Smooth muscle cell (in vitro differentiated cells): Measurements from ENCODE around the gene TCF7L1. TPM values are rescaled to one million over a fixed set of nuclear protein-coding genes. Genes with fewer than 3 reads are reported as not detected.

ENCODE experiments used
- DNase-seq: peaks from one replicate; lab custom pipeline; 2025; ENCODE audit not compliant: unreplicated experiment; lab: John Stamatoyannopoulos, UW
- H2AFZ ChIP-seq: fragments of 200-600 bp; sonication (generic); 2 replicates; pipeline ENCODE4 v1.6.0; 2016; ENCODE audit warnings: antibody characterized with exemption, low read depth, mild to moderate bottlenecking
- H3F3A ChIP-seq: fragments of 200-600 bp; sonication (generic); 2 replicates; pipeline ENCODE4 v1.6.0; 2017; ENCODE audit warnings: antibody characterized with exemption, low read depth
- H3K27ac ChIP-seq: fragments of 200-600 bp; sonication (generic); 2 replicates; pipeline ENCODE4 v1.5.1; 2016; ENCODE audit warnings: low read depth, mild to moderate bottlenecking
- H3K27me3 ChIP-seq: fragments of 200-600 bp; sonication (generic); 2 replicates; pipeline ENCODE4 v1.6.1; 2016; ENCODE audit warnings: low read depth, mild to moderate bottlenecking
- H3K36me3 ChIP-seq: fragments of 200-600 bp; sonication (generic); 2 replicates; pipeline ENCODE4 v1.5.1; 2016; ENCODE audit warnings: low read depth
- H3K4me1 ChIP-seq: fragments of 200-600 bp; sonication (generic); 2 replicates; pipeline ENCODE4 v1.5.1; 2016; ENCODE audit warnings: low read depth
- H3K4me2 ChIP-seq: fragments of 200-600 bp; sonication (generic); 2 replicates; pipeline ENCODE4 v1.6.0; 2016; ENCODE audit warnings: mild to moderate bottlenecking
- H3K4me3 ChIP-seq: fragments of 200-600 bp; sonication (generic); 2 replicates; pipeline ENCODE4 v1.5.1; 2016; ENCODE audit warnings: mild to moderate bottlenecking
- H3K79me2 ChIP-seq: fragments of 200-600 bp; sonication (generic); 2 replicates; pipeline ENCODE4 v1.6.0; 2016; ENCODE audit warnings: low read depth, mild to moderate bottlenecking
- H3K9ac ChIP-seq: fragments of 200-600 bp; sonication (generic); 2 replicates; pipeline ENCODE4 v1.6.0; 2016; ENCODE audit warnings: low read depth
- H3K9me3 ChIP-seq: fragments of 200-600 bp; sonication (generic); replicated peaks from 2 replicates; pipeline ENCODE4 v1.5.1; 2016; ENCODE audit warnings: low read depth
- H4K20me1 ChIP-seq: fragments of 200-600 bp; sonication (generic); 2 replicates; pipeline ENCODE4 v1.6.0; 2016; ENCODE audit warnings: low read depth
- WGBS: methylation state at CpG from one replicate; pipeline ENCODE4 v1.1.7; 2016; ENCODE audit warnings: low lambda C conversion rate; 5-methylcytosine and 5-hydroxymethylcytosine counted together
- polyA plus RNA-seq: library from polyadenylated mRNA; unstranded; fragments of >200 nt; fragmentation: Nextera tagmentation; extraction: Ambion mirVana; gene quantifications from 2 replicates; pipeline ENCODE4 v1.2.1, GENCODE V29; 2016
- total RNA-seq: library from RNA; depleted of rRNA; stranded (reverse); fragments of >200 nt; gene quantifications from 2 replicates; pipeline ENCODE4 v1.2.3, GENCODE V29; 2014
- TF ChIP-seq, protein P1 (sequence below): fragments of 200-600 bp; sonication (generic); IDR thresholded peaks from 2 replicates; pipeline ENCODE4 v1.5.1; 2017; ENCODE audit warnings: borderline replicate concordance, mild to moderate bottlenecking, antibody characterized with exemption; ENCODE audit not compliant: insufficient read depth, poor library complexity, severe bottlenecking

Gene TCF7L1
- total and polyA plus RNA-seq, 2 experiments from 2014 or later: 4.5 to 15.2 TPM

DNA sequence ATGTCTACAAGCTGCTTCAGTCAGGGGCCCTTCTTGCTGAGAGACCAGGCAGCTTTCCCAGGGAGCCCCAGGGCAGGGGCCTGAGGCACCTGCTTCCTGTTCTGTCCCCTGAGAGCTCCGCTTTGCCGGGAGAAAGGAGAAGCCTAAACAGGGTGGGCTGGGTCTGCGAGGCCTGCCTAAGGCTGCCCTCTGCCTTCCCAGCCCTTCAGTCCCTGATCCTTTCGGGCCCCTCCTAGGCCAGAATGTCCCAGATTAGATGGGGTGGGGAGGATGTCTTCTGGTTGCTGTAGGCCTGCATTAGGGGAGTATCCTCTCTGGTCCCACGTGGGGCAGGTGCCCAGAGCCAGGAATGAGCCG, 122.2 kb downstream of the TCF7L1 start:
- H3K4me3 ChIP-seq: peak overlapping the region; percentile 38
- TF ChIP-seq, protein P1, sequence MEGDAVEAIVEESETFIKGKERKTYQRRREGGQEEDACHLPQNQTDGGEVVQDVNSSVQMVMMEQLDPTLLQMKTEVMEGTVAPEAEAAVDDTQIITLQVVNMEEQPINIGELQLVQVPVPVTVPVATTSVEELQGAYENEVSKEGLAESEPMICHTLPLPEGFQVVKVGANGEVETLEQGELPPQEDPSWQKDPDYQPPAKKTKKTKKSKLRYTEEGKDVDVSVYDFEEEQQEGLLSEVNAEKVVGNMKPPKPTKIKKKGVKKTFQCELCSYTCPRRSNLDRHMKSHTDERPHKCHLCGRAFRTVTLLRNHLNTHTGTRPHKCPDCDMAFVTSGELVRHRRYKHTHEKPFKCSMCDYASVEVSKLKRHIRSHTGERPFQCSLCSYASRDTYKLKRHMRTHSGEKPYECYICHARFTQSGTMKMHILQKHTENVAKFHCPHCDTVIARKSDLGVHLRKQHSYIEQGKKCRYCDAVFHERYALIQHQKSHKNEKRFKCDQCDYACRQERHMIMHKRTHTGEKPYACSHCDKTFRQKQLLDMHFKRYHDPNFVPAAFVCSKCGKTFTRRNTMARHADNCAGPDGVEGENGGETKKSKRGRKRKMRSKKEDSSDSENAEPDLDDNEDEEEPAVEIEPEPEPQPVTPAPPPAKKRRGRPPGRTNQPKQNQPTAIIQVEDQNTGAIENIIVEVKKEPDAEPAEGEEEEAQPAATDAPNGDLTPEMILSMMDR: no peak
- H3F3A ChIP-seq: peaks cover 4% of the 10 kb centered on the region
- no peaks in the 10 kb centered on the region for H3K9me3 ChIP-seq
- no peak overlapping the region for H3K27ac ChIP-seq
- no peak for DNase-seq
- peaks cover 18% of the 10 kb centered on the region for H3K79me2 ChIP-seq
- H3K36me3 ChIP-seq: no peaks in the 10 kb centered on the region
- 30% methylated on average over 6 of the region's 6 CpGs for WGBS
- no peaks in the 10 kb centered on the region for H3K27me3 ChIP-seq
- no peak overlapping the region for H3K9ac ChIP-seq
- H3K4me1 ChIP-seq: peaks cover 68% of the 10 kb centered on the region
- H3K4me2 ChIP-seq: peak overlapping the region; percentile 84
- H4K20me1 ChIP-seq: peaks cover 60% of the 10 kb centered on the region
- H2AFZ ChIP-seq: no peak overlapping the region

DNA sequence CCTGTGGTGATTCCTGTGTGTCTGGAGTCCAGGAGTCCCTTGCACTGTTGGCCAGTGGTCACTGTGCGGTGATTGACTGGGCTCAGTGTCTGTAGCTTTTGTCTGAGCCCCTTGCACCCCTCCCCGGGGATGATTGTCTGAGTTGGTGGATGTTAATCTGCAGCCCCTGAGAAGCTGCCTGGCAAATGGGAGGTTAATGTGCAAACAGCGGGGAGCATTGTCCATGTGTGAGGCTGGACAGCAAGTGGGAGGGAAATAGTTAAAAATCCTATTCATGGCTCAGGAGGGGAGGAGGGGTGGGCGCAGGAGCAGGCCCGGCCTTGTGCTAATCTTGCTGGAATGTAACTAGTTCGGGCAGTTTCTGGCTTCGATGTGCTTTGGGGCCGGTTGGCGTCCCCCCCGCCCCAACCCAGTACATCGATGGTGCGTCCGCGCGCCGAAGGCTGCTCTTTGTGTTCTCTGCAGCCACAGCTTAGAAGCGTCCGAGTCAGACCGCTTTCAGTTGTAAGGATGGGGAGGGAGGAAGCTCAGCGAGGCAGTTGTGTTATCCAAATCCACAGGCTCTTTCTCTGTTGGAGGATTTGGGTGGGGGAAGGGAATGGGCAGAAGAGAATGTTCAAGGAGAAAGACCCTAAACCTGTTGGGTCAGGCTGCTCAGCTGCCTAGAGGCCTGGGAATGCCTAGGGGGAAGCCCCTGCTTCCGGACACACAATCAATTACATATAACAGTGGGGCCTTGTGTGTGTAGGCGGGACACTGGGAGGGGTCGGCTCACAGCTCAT, 122.8 kb downstream of the TCF7L1 start:
- DNase-seq: no peak

DNA sequence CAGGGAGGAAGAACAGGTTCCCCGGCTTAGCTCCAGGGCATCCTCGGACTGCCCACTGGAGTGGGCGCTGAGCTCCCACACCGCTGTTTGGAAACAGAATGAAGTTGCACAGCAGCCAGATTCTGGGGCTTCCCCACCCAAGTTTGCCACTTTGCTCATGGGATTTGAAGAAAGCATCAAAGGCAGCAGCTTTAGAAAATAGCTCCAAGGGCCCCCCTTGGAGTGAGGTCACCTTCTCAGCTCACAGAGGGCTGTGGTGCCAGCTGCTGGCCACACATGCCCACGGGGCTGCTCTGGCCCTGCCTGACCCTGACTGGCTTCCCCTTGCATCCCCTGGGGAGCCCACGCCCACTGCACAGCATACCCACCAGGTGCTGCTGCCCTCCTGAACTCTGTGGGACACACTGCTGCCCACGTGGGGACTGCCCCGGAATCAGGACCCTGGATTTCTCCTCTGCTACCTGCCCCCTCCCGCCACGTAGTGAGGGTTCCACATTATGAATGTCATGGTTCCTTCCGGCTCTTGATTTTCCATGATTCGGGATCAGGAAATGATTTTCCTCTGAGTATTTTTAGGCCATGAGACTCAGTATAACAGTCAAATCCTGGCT, 124.3 kb downstream of the TCF7L1 start:
- H3K4me1 ChIP-seq: peaks cover 68% of the 10 kb centered on the region
- no peak for DNase-seq

More for the DNA sequence above, 122.8 kb downstream of the TCF7L1 start:
- H3K27me3 ChIP-seq: no peaks in the 10 kb centered on the region
- no peaks in the 10 kb centered on the region for H3K36me3 ChIP-seq
- peaks cover 4% of the 10 kb centered on the region for H3F3A ChIP-seq
- H3K79me2 ChIP-seq: peaks cover 14% of the 10 kb centered on the region
- 2% methylated on average over 23 of the region's 23 CpGs for WGBS
- peak overlapping the region; percentile 38 for H3K4me3 ChIP-seq
- peaks cover 63% of the 10 kb centered on the region for H4K20me1 ChIP-seq
- peak overlapping the region; percentile 69 for H3K27ac ChIP-seq
- peaks cover 68% of the 10 kb centered on the region for H3K4me1 ChIP-seq
- TF ChIP-seq, protein P1: no peak
- peak overlapping the region; percentile 32 for H3K9ac ChIP-seq
- H3K9me3 ChIP-seq: no peaks in the 10 kb centered on the region
- H3K4me2 ChIP-seq: peak overlapping the region; percentile 84
- H2AFZ ChIP-seq: no peak overlapping the region

More for the DNA sequence above, 124.3 kb downstream of the TCF7L1 start:
- Histone ChIP-seq H4K20me1 (peaks cover 67% of the 10 kb centered on the region), H3F3A (peaks cover 4% of the 10 kb centered on the region), H3K9ac (no peak overlapping the region), H3K79me2 (peaks cover 6% of the 10 kb centered on the region), H3K36me3 (no peaks in the 10 kb centered on the region), H3K9me3 (no peaks in the 10 kb centered on the region), H3K27me3 (no peaks in the 10 kb centered on the region), H2AFZ (no peak overlapping the region), H3K4me2 (peak overlapping the region; percentile 84), H3K27ac (peak overlapping the region; percentile 74), H3K4me3 (no peak overlapping the region)
- TF ChIP-seq, protein P1: no peak
- WGBS: 76% methylated on average over 12 of the region's 12 CpGs
